Bronchial epithelial cell (primary cell): ENCODE measurements around the gene SIAH2. TPM values are rescaled to one million over a fixed set of nuclear protein-coding genes. Genes with fewer than 3 reads are reported as not detected.
A peak's percentile ranks its signal among the peaks of the same experiment; 100 is the strongest.

Source experiments
- DNase-seq: peaks from one replicate; pipeline ENCODE4 v3.0.0-alpha.2; 2010; ENCODE audit warnings: low read depth
- FAIRE-seq: peaks from 2 replicates; lab custom pipeline; 2011; peaks lifted over from hg19 to GRCh38; lab: Jason Lieb, UNC
- H3K27me3 ChIP-seq: 2 replicates; pipeline ENCODE4 v1.5.1; 2011; ENCODE audit warnings: low read length; ENCODE audit not compliant: control insufficient read depth, insufficient read depth
- H3K36me3 ChIP-seq: 2 replicates; pipeline ENCODE4 v1.5.1; 2011; ENCODE audit warnings: low read length; ENCODE audit not compliant: control insufficient read depth, insufficient read depth
- H3K4me3 ChIP-seq: 2 replicates; pipeline ENCODE4 v1.5.1; 2011; ENCODE audit warnings: mild to moderate bottlenecking, low read depth, low read length, control low read depth
- CTCF ChIP-seq: IDR thresholded peaks from 2 replicates; pipeline ENCODE4 v1.5.1; 2011; ENCODE audit warnings: mild to moderate bottlenecking, moderate library complexity, low read length, control low read depth, inconsistent platforms; ENCODE audit not compliant: insufficient read depth, severe bottlenecking
- total RNA-seq: library from RNA; depleted of rRNA; stranded (reverse); fragments of >200 nt; gene quantifications from 2 replicates; pipeline ENCODE4 v1.2.1, GENCODE V29; 2014

Gene SIAH2
- total RNA-seq, 1 donor from 2014 or later: 36.1 TPM

DNA sequence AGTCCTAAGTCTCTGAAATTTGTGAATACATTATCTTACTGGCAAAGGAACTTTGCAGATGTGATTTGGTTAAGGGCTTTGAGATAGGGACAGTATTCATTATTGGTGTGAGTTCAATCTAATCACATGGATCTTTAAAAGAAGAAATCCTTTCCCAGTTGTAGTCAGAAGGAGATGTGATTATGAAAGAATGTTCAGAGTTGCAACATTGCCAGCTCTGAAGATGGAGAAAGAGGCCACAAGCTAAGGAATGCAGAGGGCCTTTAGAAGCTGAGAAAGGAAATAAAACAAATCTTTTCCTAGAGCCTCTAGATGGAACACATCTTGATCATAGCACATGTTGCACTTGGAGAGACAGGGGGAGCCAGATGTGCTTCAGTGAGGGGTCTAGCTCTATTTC lies 27.7 kb upstream of the SIAH2 start:
- no peaks in the 10 kb centered on the region for H3K27me3 ChIP-seq
- H3K36me3 ChIP-seq: no peaks in the 10 kb centered on the region
- DNase-seq: no peak
- H3K4me3 ChIP-seq: no peak overlapping the region
- no peak for FAIRE-seq
- TF ChIP-seq CTCF: no peak

DNA sequence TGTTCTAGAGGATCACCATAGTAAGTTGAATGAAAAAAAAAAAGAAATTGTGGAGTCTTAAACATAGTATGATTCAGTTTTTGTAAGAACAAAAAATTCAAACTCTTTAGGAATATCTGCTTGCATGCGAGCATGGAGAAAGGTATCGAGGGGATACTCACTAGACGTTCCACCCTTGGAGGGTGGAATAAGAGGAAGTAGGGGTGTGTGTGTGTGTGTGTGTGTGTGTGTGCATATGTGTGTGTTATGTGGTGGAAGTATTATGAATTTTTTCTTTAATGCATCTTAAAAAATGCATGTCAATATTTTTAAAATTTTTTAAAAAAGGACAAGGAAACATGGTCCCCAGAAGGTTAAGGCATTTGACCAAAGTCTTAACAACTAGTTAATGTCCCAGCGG lies 26.5 kb upstream of the SIAH2 start:
- Histone ChIP-seq H3K4me3 (no peak overlapping the region), H3K36me3 (no peaks in the 10 kb centered on the region), H3K27me3 (no peaks in the 10 kb centered on the region)
- DNase-seq: no peak
- TF ChIP-seq CTCF: no peak
- no peak for FAIRE-seq

GRCh38 chr3:150787741-150788370 lies 24.9 kb upstream of the SIAH2 start:
- DNase-seq (peak; percentile 65), FAIRE-seq (no peak)
- Histone ChIP-seq H3K27me3 (no peaks in the 10 kb centered on the region), H3K4me3 (no peak overlapping the region), H3K36me3 (no peaks in the 10 kb centered on the region)
- TF ChIP-seq CTCF: peak; percentile 85

- Histone ChIP-seq H3K4me3 (no peak overlapping the region), H3K36me3 (no peaks in the 10 kb centered on the region), H3K27me3 (no peaks in the 10 kb centered on the region)
- FAIRE-seq (no peak), DNase-seq (peak; percentile 85)
- no peak for TF ChIP-seq CTCF
Measured at GRCh38 chr3:150786791-150787190, 23.8 kb upstream of the SIAH2 start.

GRCh38 chr3:150784747-150785125 lies 21.8 kb upstream of the SIAH2 start:
- FAIRE-seq: no peak
- Histone ChIP-seq H3K36me3 (no peaks in the 10 kb centered on the region), H3K4me3 (no peak overlapping the region), H3K27me3 (no peaks in the 10 kb centered on the region)
- no peak for TF ChIP-seq CTCF
- peak; percentile 59 for DNase-seq

GRCh38 chr3:150783920-150784746 lies 21.2 kb upstream of the SIAH2 start:
- H3K27me3 ChIP-seq: no peaks in the 10 kb centered on the region
- TF ChIP-seq CTCF: no peak
- FAIRE-seq: no peak
- H3K36me3 ChIP-seq: no peaks in the 10 kb centered on the region
- no peak overlapping the region for H3K4me3 ChIP-seq
- peak; percentile 98 for DNase-seq
